Ishikawa (cell line): ENCODE measurements around the gene HDAC9.

Experiments
- CEBPB ChIP-seq: IDR thresholded peaks from 2 replicates; pipeline ENCODE4 v1.6.1; 2012
- CREB1 ChIP-seq: IDR thresholded peaks from 2 replicates; pipeline ENCODE4 v1.6.1; 2012; ENCODE audit warnings: low read depth
- EGR1 ChIP-seq: IDR thresholded peaks from 2 replicates; pipeline ENCODE4 v1.6.1; 2012
- EP300 ChIP-seq: IDR thresholded peaks from 2 replicates; pipeline ENCODE4 v1.6.1; 2012; ENCODE audit warnings: borderline replicate concordance
- FOXM1 ChIP-seq: IDR thresholded peaks from 2 replicates; pipeline ENCODE4 v1.6.1; 2012; ENCODE audit warnings: low read depth, borderline replicate concordance
- MAX ChIP-seq: IDR thresholded peaks from 2 replicates; pipeline ENCODE4 v1.6.1; 2012
- RAD21 ChIP-seq: IDR thresholded peaks from 2 replicates; pipeline ENCODE4 v1.6.1; 2012; ENCODE audit warnings: low read depth
- REST ChIP-seq: IDR thresholded peaks from 2 replicates; pipeline ENCODE4 v1.6.1; 2012; ENCODE audit warnings: low read depth, mild to moderate bottlenecking
- TAF1 ChIP-seq: IDR thresholded peaks from 2 replicates; pipeline ENCODE4 v1.6.1; 2012; ENCODE audit warnings: low read depth, mild to moderate bottlenecking
- TEAD4 ChIP-seq: IDR thresholded peaks from 2 replicates; pipeline ENCODE4 v1.6.1; 2012
- USF1 ChIP-seq: IDR thresholded peaks from 2 replicates; pipeline ENCODE4 v1.6.1; 2012
- YY1 ChIP-seq: IDR thresholded peaks from 2 replicates; pipeline ENCODE4 v1.6.1; 2012; ENCODE audit warnings: low read depth

GRCh38 chr7:18550574-18550973 lies 55.0 kb downstream of the HDAC9 start:
- TF ChIP-seq REST (no peak), EP300 (no peak), USF1 (no peak), TEAD4 (no peak), FOXM1 (no peak), CREB1 (no peak), RAD21 (no peak), YY1 (no peak), CEBPB (no peak), MAX (no peak), EGR1 (no peak), TAF1 (no peak)
